Panc1 (cell line): Measurements from ENCODE around the gene LSM14B.

Source experiments
- CTCF ChIP-seq: fragments of 450-650 bp; IDR thresholded peaks from 2 replicates; pipeline ENCODE4 v1.5.1; 2017; ENCODE audit warnings: mild to moderate bottlenecking
- REST ChIP-seq, 2 experiments: IDR thresholded peaks; 2 replicates each; pipeline ENCODE4 v1.6.1; 2011 to 2012; ENCODE audit warnings: low read depth in 2 of 2, control low read depth in 1 of 2, low read length in 1 of 2, mild to moderate bottlenecking in 1 of 2, moderate library complexity in 1 of 2; ENCODE audit not compliant: insufficient read depth in 1 of 2
- SIN3A ChIP-seq: IDR thresholded peaks from 2 replicates; pipeline ENCODE4 v1.6.1; 2012; ENCODE audit warnings: low read depth, mild to moderate bottlenecking, low read length, moderate library complexity, borderline replicate concordance; ENCODE audit not compliant: insufficient read depth
- TCF7L2 ChIP-seq: IDR thresholded peaks from 2 replicates; pipeline ENCODE4 v1.6.1; 2011; ENCODE audit warnings: mild to moderate bottlenecking, low read depth, low read length, inconsistent platforms

- no peak for TF ChIP-seq TCF7L2
- no peak for TF ChIP-seq CTCF
- TF ChIP-seq SIN3A, result no peak
- TF ChIP-seq REST (IDR thresholded peaks at IDR 0.05; ENCODE audit: insufficient read depth in 1 of 2, low read depth in 2 of 2, low read length in 1 of 2), result no peak
Measured at GRCh38 chr20:62164879-62165761, 42.8 kb downstream of the LSM14B start.
